Endodermal cell (in vitro differentiated cells): ENCODE data around the gene MAST3. TPM values are rescaled to one million over a fixed set of nuclear protein-coding genes. Genes with fewer than 3 reads are reported as not detected.

Source experiments
- DNase-seq: peaks from one replicate; pipeline ENCODE4 v3.0.0-alpha.2; 2017
- H3K27ac ChIP-seq: 2 replicates; pipeline ENCODE4 v1.5.1; 2013; ENCODE audit warnings: mild to moderate bottlenecking, low read depth, low read length, moderate library complexity
- H3K27me3 ChIP-seq: 2 replicates; pipeline ENCODE4 v1.6.1; 2013; ENCODE audit warnings: mild to moderate bottlenecking, low read length, moderate library complexity; ENCODE audit not compliant: insufficient read depth, control insufficient read depth, poor library complexity, severe bottlenecking
- H3K36me3 ChIP-seq: 2 replicates; pipeline ENCODE4 v1.7.0; 2013; ENCODE audit warnings: mild to moderate bottlenecking, low read length, moderate library complexity; ENCODE audit not compliant: control insufficient read depth, insufficient read depth
- H3K4me1 ChIP-seq: one replicate; pipeline ENCODE4 v1.7.0; 2013; ENCODE audit warnings: low read length; ENCODE audit not compliant: control insufficient read depth, insufficient read depth
- H3K4me3 ChIP-seq: 2 replicates; pipeline ENCODE4 v1.5.1; 2013; ENCODE audit warnings: mild to moderate bottlenecking, low read length, moderate library complexity
- H3K9ac ChIP-seq: 2 replicates; pipeline ENCODE4 v1.6.1; 2013; ENCODE audit warnings: mild to moderate bottlenecking, low read length, moderate library complexity; ENCODE audit not compliant: poor library complexity, severe bottlenecking; ENCODE audit errors: extremely low read depth
- H3K9me3 ChIP-seq: 2 replicates; pipeline ENCODE4 v1.6.1; 2013; ENCODE audit warnings: mild to moderate bottlenecking, low read length, moderate library complexity; ENCODE audit not compliant: control insufficient read depth
- H3K27ac Mint-ChIP-seq: 2 replicates; pipeline ENCODE4 v1.8.0; 2020; ENCODE audit warnings: mixed read lengths
- H3K27me3 Mint-ChIP-seq: 2 replicates; pipeline ENCODE4 v1.8.0; 2021; ENCODE audit warnings: mild to moderate bottlenecking, mixed read lengths; ENCODE audit not compliant: insufficient read depth
- H3K36me3 Mint-ChIP-seq: 2 replicates; pipeline ENCODE4 v1.8.0; 2020; ENCODE audit warnings: low read depth, mixed read lengths
- H3K4me1 Mint-ChIP-seq: 2 replicates; pipeline ENCODE4 v1.8.0; 2020; ENCODE audit warnings: mixed read lengths
- H3K4me3 Mint-ChIP-seq: 2 replicates; pipeline ENCODE4 v1.8.0; 2020; ENCODE audit warnings: mild to moderate bottlenecking, moderate library complexity, mixed read lengths
- H3K9me3 Mint-ChIP-seq: 2 replicates; pipeline ENCODE4 v1.8.0; 2020; ENCODE audit warnings: mild to moderate bottlenecking, mixed read lengths
- WGBS, 2 experiments: methylation state at CpG; one replicate each; pipeline versions ENCODE4 v1.1.5 to v1.1.7; 2013; ENCODE audit warnings: missing lambda C conversion rate in 2 of 2, mixed read lengths in 1 of 2; ENCODE audit not compliant: insufficient coverage in 1 of 2, insufficient read length in 1 of 2; 5-methylcytosine and 5-hydroxymethylcytosine counted together
- total RNA-seq, 2 donors: library from RNA; stranded (reverse); fragmentation: NEBNext Ultra II Directional in 1 of 2; extraction: Animal tissue kit (Norgen Biotek cat#: 25700) in 1 of 2; gene quantifications; 2 replicates in 1 of 2; 3 replicates in 1 of 2; pipeline ENCODE4 v1.2.1, GENCODE V29; 2021
- TF ChIP-seq, protein P1 (sequence below): fragments of 200-600 bp; sonication (generic); conservative IDR thresholded peaks from 2 replicates; pipeline ENCODE4 v1.5.0; 2021; ENCODE audit warnings: antibody characterized with exemption, mild to moderate bottlenecking

MAST3 gene
- total RNA-seq, 2 donors from 2014 or later, result 13.0 to 15.1 TPM

- Mint-ChIP-seq H3K27ac (no peak overlapping the region), H3K4me1 (no peaks in the 10 kb centered on the region), H3K36me3 (no peaks in the 10 kb centered on the region), H3K9me3 (no peaks in the 10 kb centered on the region), H3K27me3 (peaks cover 6% of the 10 kb centered on the region), H3K4me3 (no peak overlapping the region)
- no peaks in the 10 kb centered on the region for H3K4me1 ChIP-seq
- H3K4me3 ChIP-seq, result no peak overlapping the region
- H3K27me3 ChIP-seq, result no peaks in the 10 kb centered on the region
- no peak overlapping the region for H3K9ac ChIP-seq
- H3K27ac ChIP-seq, result no peak overlapping the region
- DNase-seq, result no peak
- TF ChIP-seq, protein P1, sequence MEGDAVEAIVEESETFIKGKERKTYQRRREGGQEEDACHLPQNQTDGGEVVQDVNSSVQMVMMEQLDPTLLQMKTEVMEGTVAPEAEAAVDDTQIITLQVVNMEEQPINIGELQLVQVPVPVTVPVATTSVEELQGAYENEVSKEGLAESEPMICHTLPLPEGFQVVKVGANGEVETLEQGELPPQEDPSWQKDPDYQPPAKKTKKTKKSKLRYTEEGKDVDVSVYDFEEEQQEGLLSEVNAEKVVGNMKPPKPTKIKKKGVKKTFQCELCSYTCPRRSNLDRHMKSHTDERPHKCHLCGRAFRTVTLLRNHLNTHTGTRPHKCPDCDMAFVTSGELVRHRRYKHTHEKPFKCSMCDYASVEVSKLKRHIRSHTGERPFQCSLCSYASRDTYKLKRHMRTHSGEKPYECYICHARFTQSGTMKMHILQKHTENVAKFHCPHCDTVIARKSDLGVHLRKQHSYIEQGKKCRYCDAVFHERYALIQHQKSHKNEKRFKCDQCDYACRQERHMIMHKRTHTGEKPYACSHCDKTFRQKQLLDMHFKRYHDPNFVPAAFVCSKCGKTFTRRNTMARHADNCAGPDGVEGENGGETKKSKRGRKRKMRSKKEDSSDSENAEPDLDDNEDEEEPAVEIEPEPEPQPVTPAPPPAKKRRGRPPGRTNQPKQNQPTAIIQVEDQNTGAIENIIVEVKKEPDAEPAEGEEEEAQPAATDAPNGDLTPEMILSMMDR, result no peak
- 88% methylated on average over 1 of the region's 1 CpG; no CpG with 5 or more reads in 1 of the 2 experiments for WGBS, 2 experiments
- no peaks in the 10 kb centered on the region for H3K9me3 ChIP-seq
- no peaks in the 10 kb centered on the region for H3K36me3 ChIP-seq
These were observed 32.4 kb upstream of the MAST3 start for GRCh38 chr19:18065173-18065495.

DNA sequence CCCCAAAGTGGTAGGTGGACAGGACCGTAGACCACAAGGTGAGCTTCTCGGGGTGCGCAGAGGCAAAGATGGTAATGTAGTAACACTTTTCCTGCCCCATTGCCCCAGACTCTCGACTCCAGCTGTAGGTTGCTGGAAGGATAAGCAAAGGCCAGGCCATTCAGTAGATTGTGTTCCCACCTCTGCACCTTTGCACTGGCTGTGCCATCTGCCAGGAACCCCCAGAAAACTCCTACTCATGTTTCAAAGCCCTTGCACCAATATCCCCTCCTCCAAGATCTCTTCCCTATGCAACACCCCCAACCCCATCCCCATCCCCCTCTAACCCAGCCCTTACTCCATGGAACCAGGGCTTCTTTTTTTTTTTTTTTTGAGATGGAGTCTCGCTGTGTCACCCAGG is 29.2 kb upstream of the MAST3 start:
- Mint-ChIP-seq H3K9me3 (no peaks in the 10 kb centered on the region), H3K4me3 (no peak overlapping the region)
- H3K9me3 ChIP-seq, result no peaks in the 10 kb centered on the region

GRCh38 chr19:18069383-18069782 is 28.2 kb upstream of the MAST3 start:
- H3K4me1 Mint-ChIP-seq, result no peaks in the 10 kb centered on the region
- H3K9me3 Mint-ChIP-seq, result no peaks in the 10 kb centered on the region
- H3K4me1 ChIP-seq, result no peaks in the 10 kb centered on the region
- DNase-seq, result no peak
- no peak overlapping the region for H3K4me3 ChIP-seq
- WGBS, 2 experiments, result 82 to 84% methylated on average over 10 to 13 of the region's 15 CpGs
- H3K36me3 Mint-ChIP-seq, result no peaks in the 10 kb centered on the region
- H3K27me3 ChIP-seq, result no peaks in the 10 kb centered on the region
- no peak overlapping the region for H3K27ac ChIP-seq
- no peaks in the 10 kb centered on the region for H3K9me3 ChIP-seq
- TF ChIP-seq, protein P1, result no peak
- H3K27ac Mint-ChIP-seq, result no peak overlapping the region
- H3K27me3 Mint-ChIP-seq, result no peaks in the 10 kb centered on the region
- no peak overlapping the region for H3K4me3 Mint-ChIP-seq
- no peak overlapping the region for H3K9ac ChIP-seq
- no peaks in the 10 kb centered on the region for H3K36me3 ChIP-seq

More for the DNA sequence above, 29.2 kb upstream of the MAST3 start:
- DNase-seq, result no peak
- no peaks in the 10 kb centered on the region for H3K27me3 ChIP-seq
- Mint-ChIP-seq H3K36me3 (no peaks in the 10 kb centered on the region), H3K27me3 (no peaks in the 10 kb centered on the region), H3K4me1 (no peaks in the 10 kb centered on the region), H3K27ac (no peak overlapping the region)
- H3K36me3 ChIP-seq, result no peaks in the 10 kb centered on the region
- H3K27ac ChIP-seq, result no peak overlapping the region
- no peak overlapping the region for H3K9ac ChIP-seq
- no peaks in the 10 kb centered on the region for H3K4me1 ChIP-seq
- H3K4me3 ChIP-seq, result no peak overlapping the region
- TF ChIP-seq, protein P1, result no peak
- 89 to 93% methylated on average over 5 of the region's 5 CpGs for WGBS, 2 experiments
